Measurements from ENCODE around the gene ZFAND3.

DNA sequence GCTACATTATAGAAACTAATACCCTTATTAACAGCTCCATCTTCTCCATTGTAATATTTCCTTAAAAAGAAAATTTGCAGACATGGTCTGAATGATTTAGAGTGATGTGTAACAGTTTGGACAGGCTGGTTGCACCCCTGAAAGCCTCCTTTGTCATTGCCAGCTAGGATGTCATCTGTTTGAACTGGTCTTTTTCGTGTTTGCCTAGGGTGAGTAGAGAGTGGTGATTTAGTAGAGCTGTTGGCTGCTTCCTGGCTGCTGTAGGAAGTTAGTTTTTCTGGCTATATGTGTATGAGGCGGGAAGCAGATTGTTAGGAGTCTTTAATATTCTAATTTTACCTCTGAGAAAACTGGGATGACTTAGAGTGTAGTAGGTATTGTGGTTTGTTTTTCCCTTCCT, 101.1 kb downstream of the ZFAND3 start:
- TF ChIP-seq, protein P1, sequence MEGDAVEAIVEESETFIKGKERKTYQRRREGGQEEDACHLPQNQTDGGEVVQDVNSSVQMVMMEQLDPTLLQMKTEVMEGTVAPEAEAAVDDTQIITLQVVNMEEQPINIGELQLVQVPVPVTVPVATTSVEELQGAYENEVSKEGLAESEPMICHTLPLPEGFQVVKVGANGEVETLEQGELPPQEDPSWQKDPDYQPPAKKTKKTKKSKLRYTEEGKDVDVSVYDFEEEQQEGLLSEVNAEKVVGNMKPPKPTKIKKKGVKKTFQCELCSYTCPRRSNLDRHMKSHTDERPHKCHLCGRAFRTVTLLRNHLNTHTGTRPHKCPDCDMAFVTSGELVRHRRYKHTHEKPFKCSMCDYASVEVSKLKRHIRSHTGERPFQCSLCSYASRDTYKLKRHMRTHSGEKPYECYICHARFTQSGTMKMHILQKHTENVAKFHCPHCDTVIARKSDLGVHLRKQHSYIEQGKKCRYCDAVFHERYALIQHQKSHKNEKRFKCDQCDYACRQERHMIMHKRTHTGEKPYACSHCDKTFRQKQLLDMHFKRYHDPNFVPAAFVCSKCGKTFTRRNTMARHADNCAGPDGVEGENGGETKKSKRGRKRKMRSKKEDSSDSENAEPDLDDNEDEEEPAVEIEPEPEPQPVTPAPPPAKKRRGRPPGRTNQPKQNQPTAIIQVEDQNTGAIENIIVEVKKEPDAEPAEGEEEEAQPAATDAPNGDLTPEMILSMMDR (IDR thresholded peaks at IDR 0.05), result no peak
- TF ChIP-seq POLR2AphosphoS5 (IDR thresholded peaks at IDR 0.05) (no peak), EP300 (IDR thresholded peaks at IDR 0.05) (no peak)

All from stomach (tissue), 4 donors.